Measurements from ENCODE around the gene UMOD.

UMOD gene

GRCh38 chr16:20352615-20353014 is at the start of gene UMOD:
TSS of gene UMOD (minus strand) at chr16:20352715. CDS start at chr16:20350737, 1,978 bp downstream.
- DNase-seq = no peak

- DNase-seq = no peak
Observed at GRCh38 chr16:20401475-20402016, 49.0 kb upstream of the UMOD start.

GRCh38 chr16:20401066-20401465 is 48.6 kb upstream of the UMOD start:
- DNase-seq = no peak

- no peak for DNase-seq
Observed at GRCh38 chr16:20399185-20399584, 46.7 kb upstream of the UMOD start.

- DNase-seq = no peak
Observed at GRCh38 chr16:20398603-20399002, 46.1 kb upstream of the UMOD start.

GRCh38 chr16:20397468-20398074 is 45.1 kb upstream of the UMOD start:
- DNase-seq = no peak

GRCh38 chr16:20396846-20397467 is 44.4 kb upstream of the UMOD start:
- DNase-seq = no peak

- no peak for DNase-seq
Observed at GRCh38 chr16:20395946-20396345, 43.4 kb upstream of the UMOD start.

- DNase-seq = no peak
Observed at GRCh38 chr16:20393801-20394577, 41.5 kb upstream of the UMOD start.

GRCh38 chr16:20391045-20391444 is 38.5 kb upstream of the UMOD start:
- DNase-seq = no peak

- no peak for DNase-seq
Observed at GRCh38 chr16:20388854-20389253, 36.3 kb upstream of the UMOD start.

- DNase-seq = no peak
Observed at GRCh38 chr16:20387978-20388377, 35.5 kb upstream of the UMOD start.

GRCh38 chr16:20385844-20386832 is 33.6 kb upstream of the UMOD start:
- DNase-seq = peak; percentile 20

GRCh38 chr16:20383106-20384029 is 30.9 kb upstream of the UMOD start:
- DNase-seq = no peak

- DNase-seq = no peak
Observed at GRCh38 chr16:20382202-20382948, 29.9 kb upstream of the UMOD start.

- no peak for DNase-seq
Observed at GRCh38 chr16:20380782-20381181, 28.3 kb upstream of the UMOD start.

- no peak for DNase-seq
Observed at GRCh38 chr16:20377181-20377580, 24.7 kb upstream of the UMOD start.

GRCh38 chr16:20372701-20373100 is 20.2 kb upstream of the UMOD start:
- DNase-seq = no peak

GRCh38 chr16:20369452-20370054 is 17.0 kb upstream of the UMOD start:
- DNase-seq = no peak

GRCh38 chr16:20364051-20364450 is 11.5 kb upstream of the UMOD start:
- no peak for DNase-seq
